B cell (primary cell): ENCODE results near the gene CPNE4.

Experiments
- EZH2 ChIP-seq: IDR thresholded peaks from 2 replicates; pipeline ENCODE4 v1.6.1; 2012; ENCODE audit warnings: borderline replicate concordance, low read depth, mild to moderate bottlenecking, moderate library complexity, low read length; ENCODE audit not compliant: insufficient read depth, poor library complexity, severe bottlenecking
- TF ChIP-seq, protein P1 (sequence below): fragments of 200-600 bp; IDR thresholded peaks from one replicate; pipeline ENCODE4 v1.8.0; 2022; ENCODE audit warnings: antibody characterized with exemption, mild to moderate bottlenecking

DNA sequence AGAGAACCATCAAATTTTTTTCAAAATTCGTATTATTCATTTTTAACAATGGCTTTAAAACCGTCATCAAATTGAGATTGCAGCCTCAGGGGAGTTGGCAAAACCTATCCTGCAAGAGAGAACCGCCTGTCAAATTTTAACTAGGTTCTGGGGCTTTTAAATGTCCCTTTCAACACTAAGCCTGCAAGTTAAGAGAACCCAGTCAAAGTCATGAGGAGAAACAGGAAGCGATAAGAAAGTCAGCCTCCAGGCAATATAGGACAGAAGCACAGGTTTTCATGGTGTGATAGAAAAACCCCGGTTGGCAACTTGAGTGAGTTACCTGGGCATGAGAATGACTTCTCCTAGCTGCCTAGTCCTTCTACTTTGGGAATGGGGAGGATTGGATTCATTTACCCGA, 59.8 kb downstream of the CPNE4 start:
- TF ChIP-seq, protein P1, sequence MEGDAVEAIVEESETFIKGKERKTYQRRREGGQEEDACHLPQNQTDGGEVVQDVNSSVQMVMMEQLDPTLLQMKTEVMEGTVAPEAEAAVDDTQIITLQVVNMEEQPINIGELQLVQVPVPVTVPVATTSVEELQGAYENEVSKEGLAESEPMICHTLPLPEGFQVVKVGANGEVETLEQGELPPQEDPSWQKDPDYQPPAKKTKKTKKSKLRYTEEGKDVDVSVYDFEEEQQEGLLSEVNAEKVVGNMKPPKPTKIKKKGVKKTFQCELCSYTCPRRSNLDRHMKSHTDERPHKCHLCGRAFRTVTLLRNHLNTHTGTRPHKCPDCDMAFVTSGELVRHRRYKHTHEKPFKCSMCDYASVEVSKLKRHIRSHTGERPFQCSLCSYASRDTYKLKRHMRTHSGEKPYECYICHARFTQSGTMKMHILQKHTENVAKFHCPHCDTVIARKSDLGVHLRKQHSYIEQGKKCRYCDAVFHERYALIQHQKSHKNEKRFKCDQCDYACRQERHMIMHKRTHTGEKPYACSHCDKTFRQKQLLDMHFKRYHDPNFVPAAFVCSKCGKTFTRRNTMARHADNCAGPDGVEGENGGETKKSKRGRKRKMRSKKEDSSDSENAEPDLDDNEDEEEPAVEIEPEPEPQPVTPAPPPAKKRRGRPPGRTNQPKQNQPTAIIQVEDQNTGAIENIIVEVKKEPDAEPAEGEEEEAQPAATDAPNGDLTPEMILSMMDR: no peak
- no peak for TF ChIP-seq EZH2
